Uterus (tissue), 2 donors: ENCODE measurements around the gene KIF27.

Experiments
- CTCF ChIP-seq, 4 experiments: fragments of 200-600 bp in 2 of 4; fragments of 450-650 bp in 2 of 4; sonication (generic) in 2 of 4; IDR thresholded peaks; one replicate each; pipeline ENCODE4 v1.5.1; 2016 to 2019; ENCODE audit warnings: antibody characterized with exemption in 4 of 4, mild to moderate bottlenecking in 2 of 4, moderate library complexity in 1 of 4
- POLR2A ChIP-seq, 2 donors: fragments of 450-650 bp; IDR thresholded peaks; one replicate each; pipeline ENCODE4 v1.6.1; 2016; ENCODE audit warnings: antibody characterized with exemption in 2 of 2, mild to moderate bottlenecking in 1 of 2, moderate library complexity in 1 of 2

DNA sequence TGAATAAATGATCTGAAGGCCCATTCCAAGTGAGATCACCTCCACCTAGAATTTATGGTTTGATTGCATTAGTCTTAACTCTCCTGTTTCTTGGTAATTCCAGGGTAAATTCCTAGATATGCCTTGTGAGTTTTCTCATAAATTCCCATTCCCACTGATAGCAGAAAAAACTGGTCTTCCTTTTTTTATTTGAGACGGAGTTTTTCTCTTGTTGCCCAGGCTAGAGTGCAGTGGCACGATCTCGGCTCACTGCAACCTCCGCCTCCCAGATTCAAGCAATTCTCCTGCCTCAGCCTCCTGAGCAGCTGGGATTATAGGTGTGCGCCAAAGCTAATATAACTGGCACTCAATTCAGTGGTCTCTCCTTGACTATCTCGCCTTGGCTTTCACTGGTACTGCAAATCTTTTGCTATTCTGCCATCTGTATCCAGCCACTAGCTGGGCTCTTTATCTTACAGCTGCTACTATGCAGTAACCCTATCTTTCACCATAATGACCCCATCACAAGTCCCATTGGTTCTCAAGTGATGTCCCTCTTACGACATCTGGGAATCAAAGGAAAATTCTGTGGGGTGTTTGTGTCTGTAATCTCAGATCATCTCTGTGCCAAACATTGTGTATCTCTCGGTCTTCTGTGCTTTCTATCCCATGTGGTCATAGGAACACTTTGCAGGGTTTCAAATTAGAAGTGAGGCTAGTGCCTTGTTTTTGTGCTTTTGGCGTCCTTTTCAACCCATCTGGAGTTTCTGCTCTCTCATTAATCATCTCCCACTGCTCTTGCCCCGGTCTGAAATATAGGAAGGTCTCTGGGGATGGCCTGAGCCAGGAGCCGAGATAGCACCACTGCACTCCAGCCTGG, 44.3 kb upstream of the KIF27 start:
- TF ChIP-seq CTCF (IDR thresholded peaks at IDR 0.05) (no peak), POLR2A (IDR thresholded peaks at IDR 0.05) (no peak)
